HFFc6 (cell line): Measurements from ENCODE around the gene FBRSL1. TPM values are rescaled to one million over a fixed set of nuclear protein-coding genes. Genes with fewer than 3 reads are reported as not detected.

Source experiments
- DNase-seq: peaks from one replicate; pipeline ENCODE4 v3.0.0-alpha.2; 2018
- H3K27ac Mint-ChIP-seq: 2 replicates; pipeline ENCODE4 v1.8.0; 2020; ENCODE audit warnings: mild to moderate bottlenecking, mixed read lengths
- H3K27me3 Mint-ChIP-seq: 2 replicates; pipeline ENCODE4 v1.8.0; 2021; ENCODE audit warnings: mild to moderate bottlenecking, moderate library complexity, mixed read lengths; ENCODE audit not compliant: insufficient read depth
- H3K36me3 Mint-ChIP-seq: 2 replicates; pipeline ENCODE4 v1.8.0; 2021; ENCODE audit warnings: low read depth, mixed read lengths
- H3K4me1 Mint-ChIP-seq: 2 replicates; pipeline ENCODE4 v1.8.0; 2020; ENCODE audit warnings: low read depth, mixed read lengths
- H3K4me3 Mint-ChIP-seq: 2 replicates; pipeline ENCODE4 v1.8.0; 2020; ENCODE audit warnings: mild to moderate bottlenecking, moderate library complexity, mixed read lengths
- H3K9me3 Mint-ChIP-seq: 2 replicates; pipeline ENCODE4 v1.8.0; 2020; ENCODE audit warnings: mild to moderate bottlenecking, mixed read lengths
- total RNA-seq, 6 experiments: library from RNA; stranded (reverse); fragmentation: NEBNext Ultra II Directional; extraction: Animal tissue kit (Norgen Biotek cat#: 25700); gene quantifications; 2 replicates in 1 of 6; 3 replicates in 5 of 6; pipeline ENCODE4 v1.2.3, GENCODE V29; 2021
- TF ChIP-seq, protein P1 (sequence below): fragments of 200-600 bp; sonication (generic); IDR thresholded peaks from 2 replicates; pipeline ENCODE4 v1.5.0; 2021; ENCODE audit warnings: antibody characterized with exemption, mild to moderate bottlenecking

The FBRSL1 gene
- total RNA-seq, 6 experiments from 2014 or later: 25.1 to 34.0 (median 30.1) TPM

DNA sequence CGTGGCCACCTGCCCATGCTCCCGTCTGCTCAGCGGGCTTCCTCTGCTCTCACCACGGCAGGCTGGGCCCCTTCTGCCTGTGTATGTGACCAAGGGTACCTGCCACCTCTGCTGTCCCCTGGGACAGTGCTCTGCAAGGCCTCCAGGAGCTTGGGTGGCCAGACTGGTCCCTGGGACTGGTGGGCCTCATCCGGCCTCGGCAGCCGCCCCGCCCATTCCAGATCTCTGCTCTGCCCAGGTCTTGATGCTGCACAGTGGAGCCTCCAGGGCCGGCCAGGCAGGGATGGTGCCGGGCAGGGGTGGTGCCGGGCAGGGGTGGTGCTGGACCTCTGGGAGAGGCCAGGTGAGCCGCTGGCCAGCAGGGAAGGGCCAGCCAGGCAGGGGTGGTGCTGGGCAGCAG lies 9.0 kb downstream of the FBRSL1 start:
- Mint-ChIP-seq H3K36me3 (no peaks in the 10 kb centered on the region), H3K4me3 (no peak overlapping the region)

DNA sequence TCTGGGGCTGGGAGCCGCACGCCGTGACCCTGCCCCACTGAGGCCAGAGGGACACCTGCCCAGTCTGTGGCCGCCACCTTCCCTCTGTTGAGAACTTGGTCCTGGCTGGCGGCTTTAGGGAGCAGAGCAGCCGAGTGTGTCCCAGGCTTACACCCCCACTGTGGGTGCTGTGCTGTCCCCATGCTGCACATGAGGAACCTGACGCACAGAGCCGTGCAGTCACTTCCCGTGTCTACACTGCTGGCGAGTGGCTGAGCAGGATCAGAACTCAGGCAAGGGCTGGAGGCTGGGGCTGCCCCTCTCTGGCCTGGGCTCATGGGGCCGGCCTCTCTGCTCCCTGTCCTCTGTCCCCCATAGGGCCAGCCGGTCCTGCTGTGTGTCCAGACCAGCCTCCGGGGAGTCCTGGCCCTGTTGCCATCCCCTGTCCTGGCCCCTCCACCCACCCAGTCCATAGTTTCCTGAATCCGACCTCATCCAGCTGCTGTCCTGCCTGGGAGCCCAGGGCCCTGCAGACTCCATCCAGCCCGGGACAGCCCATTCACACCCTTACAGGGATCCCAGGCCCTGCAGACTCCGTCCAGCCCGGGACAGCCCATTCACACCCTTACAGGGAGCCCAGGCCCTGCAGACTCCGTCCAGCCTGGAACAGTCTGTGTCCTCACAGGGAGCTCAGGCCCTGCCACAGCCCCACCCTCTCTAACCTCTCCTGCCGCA lies 10.3 kb downstream of the FBRSL1 start:
- no peak for DNase-seq
- Mint-ChIP-seq H3K27me3 (no peaks in the 10 kb centered on the region), H3K4me1 (no peaks in the 10 kb centered on the region; the same call in 1 of the 2 replicates), H3K36me3 (no peaks in the 10 kb centered on the region), H3K4me3 (no peak overlapping the region), H3K27ac (no peak overlapping the region), H3K9me3 (no peaks in the 10 kb centered on the region)
- TF ChIP-seq, protein P1, sequence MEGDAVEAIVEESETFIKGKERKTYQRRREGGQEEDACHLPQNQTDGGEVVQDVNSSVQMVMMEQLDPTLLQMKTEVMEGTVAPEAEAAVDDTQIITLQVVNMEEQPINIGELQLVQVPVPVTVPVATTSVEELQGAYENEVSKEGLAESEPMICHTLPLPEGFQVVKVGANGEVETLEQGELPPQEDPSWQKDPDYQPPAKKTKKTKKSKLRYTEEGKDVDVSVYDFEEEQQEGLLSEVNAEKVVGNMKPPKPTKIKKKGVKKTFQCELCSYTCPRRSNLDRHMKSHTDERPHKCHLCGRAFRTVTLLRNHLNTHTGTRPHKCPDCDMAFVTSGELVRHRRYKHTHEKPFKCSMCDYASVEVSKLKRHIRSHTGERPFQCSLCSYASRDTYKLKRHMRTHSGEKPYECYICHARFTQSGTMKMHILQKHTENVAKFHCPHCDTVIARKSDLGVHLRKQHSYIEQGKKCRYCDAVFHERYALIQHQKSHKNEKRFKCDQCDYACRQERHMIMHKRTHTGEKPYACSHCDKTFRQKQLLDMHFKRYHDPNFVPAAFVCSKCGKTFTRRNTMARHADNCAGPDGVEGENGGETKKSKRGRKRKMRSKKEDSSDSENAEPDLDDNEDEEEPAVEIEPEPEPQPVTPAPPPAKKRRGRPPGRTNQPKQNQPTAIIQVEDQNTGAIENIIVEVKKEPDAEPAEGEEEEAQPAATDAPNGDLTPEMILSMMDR: no peak

More for the DNA sequence above, 9.0 kb downstream of the FBRSL1 start:
- H3K9me3 Mint-ChIP-seq: no peaks in the 10 kb centered on the region
- TF ChIP-seq, protein P1: no peak
- H3K27ac Mint-ChIP-seq: no peak overlapping the region
- no peaks in the 10 kb centered on the region for H3K4me1 Mint-ChIP-seq
- no peak for DNase-seq
- H3K27me3 Mint-ChIP-seq: no peaks in the 10 kb centered on the region

DNA sequence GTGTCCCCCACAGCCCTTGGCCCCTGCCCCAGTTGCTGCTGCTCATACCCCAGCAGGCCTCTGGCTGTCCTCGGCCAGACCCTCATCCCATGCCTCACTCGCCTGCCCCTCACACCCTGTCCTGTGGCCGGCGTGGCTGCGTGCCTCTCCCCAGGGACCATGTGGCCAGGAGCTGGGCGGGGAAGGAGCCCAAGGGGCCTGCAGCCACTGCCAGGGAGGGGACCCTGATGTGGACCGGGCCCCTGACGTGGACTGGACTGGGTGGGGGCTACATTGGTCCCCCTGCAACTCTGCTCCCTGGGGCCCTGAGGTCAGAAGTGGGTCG lies 10.9 kb downstream of the FBRSL1 start:
- Mint-ChIP-seq H3K4me3 (no peak overlapping the region), H3K27me3 (no peaks in the 10 kb centered on the region), H3K4me1 (peaks cover 5% of the 10 kb centered on the region; the same call in 1 of the 2 replicates), H3K36me3 (no peaks in the 10 kb centered on the region), H3K9me3 (no peaks in the 10 kb centered on the region), H3K27ac (no peak overlapping the region)
- TF ChIP-seq, protein P1: no peak
- no peak for DNase-seq

DNA sequence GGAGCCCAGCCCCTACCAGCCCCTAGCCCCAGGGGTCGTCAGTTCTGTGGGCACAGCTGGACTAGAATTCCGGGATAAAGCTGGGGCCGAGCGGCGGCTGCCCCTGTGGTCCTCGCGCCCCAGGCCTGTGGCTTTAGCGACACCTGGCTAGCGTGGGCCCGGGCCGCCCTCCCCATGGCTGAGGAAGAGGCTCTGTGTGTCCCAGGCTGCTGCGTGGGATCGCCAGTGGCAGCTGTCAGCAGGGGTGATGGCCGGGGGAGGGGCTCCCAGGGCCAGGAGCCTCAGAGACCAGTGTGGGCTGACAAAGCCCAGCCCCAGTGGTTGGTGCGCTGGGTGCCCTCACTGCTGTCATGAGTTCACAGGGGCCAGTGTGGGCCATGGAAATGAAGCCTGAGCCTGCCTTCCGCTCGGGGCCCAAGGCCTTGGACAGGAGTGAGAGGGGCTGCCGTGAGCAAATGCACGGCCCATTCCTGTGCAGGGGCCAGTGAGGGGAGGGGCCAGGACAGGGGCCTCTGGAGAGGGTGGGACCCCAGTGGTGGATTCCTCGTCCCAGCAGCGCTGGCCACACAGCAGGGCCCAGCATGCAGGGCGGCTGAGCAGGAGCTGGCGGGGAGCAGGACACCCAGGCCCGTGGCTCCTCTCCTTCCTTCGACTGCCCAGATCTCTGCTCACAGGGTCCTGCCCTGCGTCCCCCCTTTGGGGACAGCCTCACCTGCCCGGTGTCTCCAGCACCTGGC lies 11.4 kb downstream of the FBRSL1 start:
- H3K27ac Mint-ChIP-seq: no peak overlapping the region
- H3K27me3 Mint-ChIP-seq: no peaks in the 10 kb centered on the region

DNA sequence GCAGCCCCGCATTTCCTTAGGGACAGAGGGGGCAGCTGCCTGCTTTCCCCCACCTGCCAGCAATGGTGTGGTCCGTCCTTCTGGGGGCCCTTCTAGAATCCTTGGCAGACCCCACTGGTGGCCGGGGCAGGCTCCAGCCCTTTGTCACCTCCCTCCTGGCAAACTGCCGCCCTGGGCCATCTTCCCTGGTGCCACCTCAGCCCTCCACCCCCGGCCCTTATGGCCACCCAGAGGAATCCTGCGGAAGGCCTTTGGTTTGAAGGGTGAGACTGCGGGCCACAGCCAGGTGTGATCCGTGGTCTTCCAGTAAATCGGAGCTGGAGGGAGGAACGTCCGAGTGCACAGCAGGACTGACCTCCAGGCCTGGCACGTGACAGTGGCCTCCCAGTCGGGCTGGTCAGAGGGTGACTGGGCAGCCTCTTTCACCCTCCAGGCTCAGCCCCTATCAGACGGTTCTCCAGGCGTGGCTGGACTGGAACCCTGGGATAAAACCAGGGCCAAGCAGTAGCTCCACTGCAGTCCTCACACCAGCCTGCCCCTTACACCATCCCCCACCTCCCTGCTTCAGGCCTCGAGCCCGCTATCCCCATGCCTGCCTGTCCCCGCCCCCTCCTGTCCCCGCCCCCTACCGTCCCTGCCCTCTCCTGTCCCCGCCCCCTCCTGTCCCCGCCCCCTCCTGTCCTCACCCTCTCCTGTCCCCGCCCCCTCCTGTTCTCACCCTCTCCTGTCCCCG lies 12.4 kb downstream of the FBRSL1 start:
- Mint-ChIP-seq H3K36me3 (no peaks in the 10 kb centered on the region), H3K27me3 (no peaks in the 10 kb centered on the region), H3K4me3 (no peak overlapping the region), H3K4me1 (peaks cover 16% of the 10 kb centered on the region), H3K9me3 (no peaks in the 10 kb centered on the region), H3K27ac (no peak overlapping the region)
- TF ChIP-seq, protein P1: no peak
- no peak for DNase-seq

More for the DNA sequence above, 11.4 kb downstream of the FBRSL1 start:
- H3K9me3 Mint-ChIP-seq: no peaks in the 10 kb centered on the region
- peaks cover 11% of the 10 kb centered on the region for H3K4me1 Mint-ChIP-seq
- no peak overlapping the region for H3K4me3 Mint-ChIP-seq
- TF ChIP-seq, protein P1: no peak
- no peaks in the 10 kb centered on the region for H3K36me3 Mint-ChIP-seq
- DNase-seq: no peak
